ENCODE results near the gene HMGB2. TPM values are rescaled to one million over a fixed set of nuclear protein-coding genes. Genes with fewer than 3 reads are reported as not detected.
A peak's percentile ranks its signal among the peaks of the same experiment; 100 is the strongest.

Gene HMGB2
- total RNA-seq, 2 experiments from 2014 or later = 697 to 810 TPM

DNA sequence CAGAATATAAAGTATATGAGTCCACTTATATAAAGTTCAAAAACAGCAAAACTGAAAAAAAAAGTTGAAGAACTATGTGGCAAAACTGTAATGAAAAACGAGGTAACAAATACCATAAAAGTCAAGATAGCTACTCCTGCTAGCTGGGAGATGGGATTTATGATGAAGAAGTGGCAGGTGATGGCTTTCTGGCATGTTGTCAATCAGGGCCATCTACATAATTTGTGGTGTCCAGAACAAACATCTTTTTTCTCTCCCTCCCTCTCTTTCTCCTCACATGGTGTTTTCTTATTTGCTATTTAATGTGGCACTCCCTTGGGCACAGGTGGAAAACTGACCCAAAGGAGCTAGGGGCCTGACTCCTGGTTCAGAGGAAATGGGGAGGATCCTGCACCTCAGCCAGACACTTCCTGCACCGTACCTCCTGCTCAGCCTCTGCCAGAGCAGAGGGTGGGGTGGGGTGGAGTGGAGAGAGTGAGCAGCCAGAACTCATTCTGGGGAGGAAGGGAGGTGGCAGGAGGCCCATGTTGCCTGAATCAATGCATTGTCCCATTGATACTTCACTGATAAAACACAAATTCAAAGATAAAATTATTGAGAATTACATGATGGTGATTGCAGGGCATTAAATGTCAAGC, 31.3 kb upstream of the HMGB2 start:
- intact Hi-C loops (cut with micrococcal nuclease; ENCODE audit: unreplicated experiment) = loop anchor here (2.0 kb wide), 1 partner anchor 17 kb away; no protein-coding TSS in a partner anchor
- Histone ChIP-seq H4K20me1 (ENCODE audit: insufficient read depth, low read length) (no peaks in the 10 kb centered on the region), H3K79me2 (ENCODE audit: insufficient read depth, low read depth, low read length) (peaks cover 28% of the 10 kb centered on the region; the same call in 1 of the 2 replicates), H3K36me3 (ENCODE audit: insufficient read depth, low read length) (no peaks in the 10 kb centered on the region), H3K4me2 (ENCODE audit: low read length) (no peak overlapping the region), H3K9me2 (ENCODE audit: insufficient read depth, low read length) (no peaks in the 10 kb centered on the region), H3K4me3 (ENCODE audit: low read depth, low read length, poor library complexity, severe bottlenecking) (no peak overlapping the region), H3K27ac (ENCODE audit: low read depth, low read length, poor library complexity, severe bottlenecking) (no peak overlapping the region), H2AFZ (ENCODE audit: low read length) (no peak overlapping the region), H3K4me1 (ENCODE audit: insufficient read depth, low read length, poor library complexity, severe bottlenecking) (peaks cover 48% of the 10 kb centered on the region), H3K9me3 (ENCODE audit: low read length) (no peaks in the 10 kb centered on the region)
- DNase-seq (ENCODE audit: low spot score) = no peak
- TF ChIP-seq, protein P1, sequence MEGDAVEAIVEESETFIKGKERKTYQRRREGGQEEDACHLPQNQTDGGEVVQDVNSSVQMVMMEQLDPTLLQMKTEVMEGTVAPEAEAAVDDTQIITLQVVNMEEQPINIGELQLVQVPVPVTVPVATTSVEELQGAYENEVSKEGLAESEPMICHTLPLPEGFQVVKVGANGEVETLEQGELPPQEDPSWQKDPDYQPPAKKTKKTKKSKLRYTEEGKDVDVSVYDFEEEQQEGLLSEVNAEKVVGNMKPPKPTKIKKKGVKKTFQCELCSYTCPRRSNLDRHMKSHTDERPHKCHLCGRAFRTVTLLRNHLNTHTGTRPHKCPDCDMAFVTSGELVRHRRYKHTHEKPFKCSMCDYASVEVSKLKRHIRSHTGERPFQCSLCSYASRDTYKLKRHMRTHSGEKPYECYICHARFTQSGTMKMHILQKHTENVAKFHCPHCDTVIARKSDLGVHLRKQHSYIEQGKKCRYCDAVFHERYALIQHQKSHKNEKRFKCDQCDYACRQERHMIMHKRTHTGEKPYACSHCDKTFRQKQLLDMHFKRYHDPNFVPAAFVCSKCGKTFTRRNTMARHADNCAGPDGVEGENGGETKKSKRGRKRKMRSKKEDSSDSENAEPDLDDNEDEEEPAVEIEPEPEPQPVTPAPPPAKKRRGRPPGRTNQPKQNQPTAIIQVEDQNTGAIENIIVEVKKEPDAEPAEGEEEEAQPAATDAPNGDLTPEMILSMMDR (conservative IDR thresholded peaks at IDR 0.05; ENCODE audit: low read length) = no peak
- no peak for TF ChIP-seq EZH2phosphoT487 (IDR thresholded peaks at IDR 0.05; ENCODE audit: borderline replicate concordance, low read depth, low read length)
- CTCF ChIA-PET (ENCODE audit: unreplicated experiment) = no interaction called here
- POLR2A ChIA-PET = interaction anchor here (1.5 to 13.3 kb wide), 2 partner anchors 19 to 30 kb away, joined by 3 to 336 read pairs; partner anchors contain the start of gene HMGB2
- no TSS peak for BruUV-seq (replicated peaks)

DNA sequence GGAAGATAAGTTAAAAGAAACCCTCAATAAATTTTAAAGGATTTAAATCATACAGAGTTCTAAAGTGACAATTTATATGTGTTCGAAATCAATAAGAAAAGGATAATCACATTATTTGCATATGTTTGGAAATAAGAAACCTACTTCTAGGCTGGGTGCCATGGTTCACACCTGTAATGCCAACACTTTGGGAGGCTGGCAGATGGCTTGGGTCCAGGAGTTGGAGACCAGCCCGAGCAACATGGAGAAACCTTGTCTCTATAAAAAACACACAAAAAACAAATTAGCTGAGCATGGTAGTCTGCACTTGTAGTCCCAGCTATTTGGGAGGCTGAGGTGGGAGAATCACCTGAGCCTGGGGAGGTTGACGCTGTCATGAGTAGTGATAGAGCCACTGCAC, 28.5 kb upstream of the HMGB2 start:
- H3K36me3 ChIP-seq (ENCODE audit: insufficient read depth, low read length) = no peaks in the 10 kb centered on the region
- TF ChIP-seq, protein P1 (conservative IDR thresholded peaks at IDR 0.05; ENCODE audit: low read length) = no peak
- no peak for TF ChIP-seq EZH2phosphoT487 (IDR thresholded peaks at IDR 0.05; ENCODE audit: borderline replicate concordance, low read depth, low read length)
- no TSS peak for BruUV-seq (replicated peaks)
- no peaks in the 10 kb centered on the region for H3K9me2 ChIP-seq (ENCODE audit: insufficient read depth, low read length)
- no peak overlapping the region for H3K4me3 ChIP-seq (ENCODE audit: low read depth, low read length, poor library complexity, severe bottlenecking)
- CTCF ChIA-PET (ENCODE audit: unreplicated experiment) = no interaction called here
- POLR2A ChIA-PET = interaction anchor here (0.7 to 13.3 kb wide), 5 partner anchors 8 to 823 kb away, joined by 3 to 336 read pairs (median 3); partner anchors contain the start of gene HMGB2
- no peak overlapping the region for H3K4me2 ChIP-seq (ENCODE audit: low read length)
- peaks cover 13% of the 10 kb centered on the region; the same call in 1 of the 2 replicates for H3K79me2 ChIP-seq (ENCODE audit: insufficient read depth, low read depth, low read length)
- DNase-seq (ENCODE audit: low spot score) = no peak
- H3K4me1 ChIP-seq (ENCODE audit: insufficient read depth, low read length, poor library complexity, severe bottlenecking) = peaks cover 41% of the 10 kb centered on the region
- no peak overlapping the region for H2AFZ ChIP-seq (ENCODE audit: low read length)
- H4K20me1 ChIP-seq (ENCODE audit: insufficient read depth, low read length) = no peaks in the 10 kb centered on the region
- intact Hi-C loops (cut with micrococcal nuclease; ENCODE audit: unreplicated experiment) = no loop called here
- no peak overlapping the region for H3K27ac ChIP-seq (ENCODE audit: low read depth, low read length, poor library complexity, severe bottlenecking)
- no peaks in the 10 kb centered on the region for H3K9me3 ChIP-seq (ENCODE audit: low read length)

DNA sequence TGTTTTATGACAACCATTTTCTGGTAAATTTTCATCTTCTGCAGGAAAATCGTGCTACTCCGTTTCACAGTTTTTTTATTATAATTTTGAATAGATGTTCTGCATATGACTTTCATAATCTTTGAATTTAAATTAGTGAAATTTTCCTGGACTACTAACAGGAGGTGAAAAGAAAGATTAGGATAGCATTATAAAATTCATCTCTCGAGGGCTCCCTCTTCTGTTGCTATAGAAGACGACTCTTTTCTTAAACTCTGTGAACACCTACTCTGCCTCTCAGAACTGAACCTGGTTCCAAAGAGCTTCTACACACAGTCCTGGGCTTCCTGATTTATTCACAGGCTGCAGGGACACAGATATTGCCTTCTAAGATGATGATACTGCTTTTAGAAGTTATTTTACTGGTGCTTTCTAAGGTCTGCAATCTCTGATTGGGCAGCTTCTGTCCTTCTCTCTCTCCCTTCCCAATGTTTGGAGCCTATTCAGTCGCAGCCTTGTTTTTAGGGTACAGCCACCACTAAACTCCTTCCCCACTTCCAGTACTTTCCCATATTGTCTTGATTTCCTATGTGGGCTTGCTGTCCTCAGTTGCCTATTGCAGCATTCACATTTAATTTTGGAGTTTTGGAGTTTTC, 26.5 kb upstream of the HMGB2 start:
- H3K9me2 ChIP-seq (ENCODE audit: insufficient read depth, low read length) = no peaks in the 10 kb centered on the region
- POLR2A ChIA-PET = interaction anchor here (0.8 to 2.8 kb wide), 4 partner anchors 8 to 25 kb away, joined by 3 to 12 read pairs (median 4); partner anchors contain the start of gene HMGB2
- H3K4me3 ChIP-seq (ENCODE audit: low read depth, low read length, poor library complexity, severe bottlenecking) = no peak overlapping the region
- TF ChIP-seq EZH2phosphoT487 (IDR thresholded peaks at IDR 0.05; ENCODE audit: borderline replicate concordance, low read depth, low read length) = no peak
- TF ChIP-seq, protein P1 (conservative IDR thresholded peaks at IDR 0.05; ENCODE audit: low read length) = peak; percentile 75
- CTCF ChIA-PET (ENCODE audit: unreplicated experiment) = no interaction called here
- no peak overlapping the region for H3K27ac ChIP-seq (ENCODE audit: low read depth, low read length, poor library complexity, severe bottlenecking)
- intact Hi-C loops (cut with micrococcal nuclease; ENCODE audit: unreplicated experiment) = no loop called here
- H3K9me3 ChIP-seq (ENCODE audit: low read length) = no peaks in the 10 kb centered on the region
- no TSS peak for BruUV-seq (replicated peaks)
- H3K36me3 ChIP-seq (ENCODE audit: insufficient read depth, low read length) = no peaks in the 10 kb centered on the region
- H2AFZ ChIP-seq (ENCODE audit: low read length) = peak overlapping the region; percentile 55
- peak overlapping the region; percentile 49 for H3K4me2 ChIP-seq (ENCODE audit: low read length)
- no peaks in the 10 kb centered on the region for H3K79me2 ChIP-seq (ENCODE audit: insufficient read depth, low read depth, low read length)
- peak; percentile 24 for DNase-seq (ENCODE audit: low spot score)
- H4K20me1 ChIP-seq (ENCODE audit: insufficient read depth, low read length) = no peaks in the 10 kb centered on the region
- H3K4me1 ChIP-seq (ENCODE audit: insufficient read depth, low read length, poor library complexity, severe bottlenecking) = peaks cover 22% of the 10 kb centered on the region
